Cardiac fibroblast (primary cell): ENCODE results near the gene CCDC24.
A peak's percentile ranks its signal among the peaks of the same experiment; 100 is the strongest.

ENCODE experiments used
- DNase-seq, 2 donors: peaks; one replicate each; pipeline versions ENCODE4 v3.0.0 to v3.0.0-alpha.2; 2010; ENCODE audit warnings: low read depth in 2 of 2
- H3K4me3 ChIP-seq, 2 donors: replicated peaks in 1 of 2; 1 replicate in 1 of 2; 2 replicates in 1 of 2; pipeline ENCODE4 v1.5.1; 2011; ENCODE audit warnings: low read depth in 2 of 2, low read length in 2 of 2, mild to moderate bottlenecking in 2 of 2, moderate library complexity in 1 of 2
- TF ChIP-seq, protein P1 (sequence below): IDR thresholded peaks from one replicate; pipeline ENCODE4 v1.5.1; 2011; ENCODE audit warnings: low read depth, mild to moderate bottlenecking, low read length, inconsistent platforms

CCDC24 gene

DNA sequence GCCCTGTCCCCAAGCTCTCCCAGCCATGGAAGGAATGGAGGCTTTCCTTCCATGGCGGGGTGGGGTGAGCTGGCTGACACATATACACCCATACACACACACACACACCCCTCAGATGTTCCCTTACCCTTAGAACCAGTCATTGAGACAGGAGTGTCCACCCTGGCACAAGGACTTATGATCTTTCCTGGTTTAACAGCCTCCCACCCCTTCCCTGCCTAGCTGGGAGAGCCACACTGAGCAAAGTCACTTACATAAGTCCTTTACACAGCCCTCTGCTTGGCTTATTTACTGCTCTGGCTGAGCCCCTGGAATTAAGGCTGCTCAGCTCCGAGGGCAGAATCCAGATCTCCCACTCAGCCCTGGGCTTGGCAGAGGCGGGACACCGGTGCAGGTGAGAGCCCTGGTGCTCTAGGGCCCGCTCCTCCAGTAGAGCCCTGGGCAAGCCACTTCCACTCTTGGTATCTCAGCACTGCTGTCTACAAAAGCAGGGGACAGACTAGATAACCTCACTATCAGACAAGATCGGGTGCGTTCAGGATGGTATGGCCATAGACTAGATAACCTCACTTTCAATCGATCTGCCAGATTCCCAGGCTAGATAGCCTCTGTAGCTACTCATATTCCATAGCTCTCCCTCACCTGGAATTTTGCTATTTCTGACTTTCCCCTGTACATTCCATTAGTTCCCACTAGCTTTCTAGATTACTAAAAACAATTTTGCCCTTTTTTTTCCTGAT, 23.1 kb downstream of the CCDC24 start:
- no peak overlapping the region for H3K4me3 ChIP-seq
- DNase-seq, result no peak
- TF ChIP-seq, protein P1, sequence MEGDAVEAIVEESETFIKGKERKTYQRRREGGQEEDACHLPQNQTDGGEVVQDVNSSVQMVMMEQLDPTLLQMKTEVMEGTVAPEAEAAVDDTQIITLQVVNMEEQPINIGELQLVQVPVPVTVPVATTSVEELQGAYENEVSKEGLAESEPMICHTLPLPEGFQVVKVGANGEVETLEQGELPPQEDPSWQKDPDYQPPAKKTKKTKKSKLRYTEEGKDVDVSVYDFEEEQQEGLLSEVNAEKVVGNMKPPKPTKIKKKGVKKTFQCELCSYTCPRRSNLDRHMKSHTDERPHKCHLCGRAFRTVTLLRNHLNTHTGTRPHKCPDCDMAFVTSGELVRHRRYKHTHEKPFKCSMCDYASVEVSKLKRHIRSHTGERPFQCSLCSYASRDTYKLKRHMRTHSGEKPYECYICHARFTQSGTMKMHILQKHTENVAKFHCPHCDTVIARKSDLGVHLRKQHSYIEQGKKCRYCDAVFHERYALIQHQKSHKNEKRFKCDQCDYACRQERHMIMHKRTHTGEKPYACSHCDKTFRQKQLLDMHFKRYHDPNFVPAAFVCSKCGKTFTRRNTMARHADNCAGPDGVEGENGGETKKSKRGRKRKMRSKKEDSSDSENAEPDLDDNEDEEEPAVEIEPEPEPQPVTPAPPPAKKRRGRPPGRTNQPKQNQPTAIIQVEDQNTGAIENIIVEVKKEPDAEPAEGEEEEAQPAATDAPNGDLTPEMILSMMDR, result no peak

DNA sequence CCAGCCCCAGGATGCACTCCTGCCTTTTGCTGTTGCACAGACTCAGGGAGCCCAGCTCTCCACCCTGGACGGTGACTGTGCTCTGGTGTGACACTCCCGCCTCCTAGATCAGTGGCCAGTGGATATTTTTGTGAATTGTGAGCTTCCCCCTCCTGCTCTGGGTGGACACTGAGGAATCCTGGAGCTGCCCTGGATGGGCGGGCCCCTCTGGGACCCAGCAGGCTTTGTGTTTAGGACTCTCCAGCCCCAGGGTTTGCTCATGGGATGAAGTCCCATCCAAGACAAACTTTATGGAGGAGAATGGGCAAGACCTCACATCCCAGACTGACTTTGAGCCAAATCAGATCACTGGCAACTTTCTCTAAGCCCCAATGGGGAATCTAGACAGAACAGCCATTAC, 23.8 kb downstream of the CCDC24 start:
- TF ChIP-seq, protein P1, result no peak
- peak in 1 of 2 donors; percentile 18 for DNase-seq
- no peak overlapping the region for H3K4me3 ChIP-seq

DNA sequence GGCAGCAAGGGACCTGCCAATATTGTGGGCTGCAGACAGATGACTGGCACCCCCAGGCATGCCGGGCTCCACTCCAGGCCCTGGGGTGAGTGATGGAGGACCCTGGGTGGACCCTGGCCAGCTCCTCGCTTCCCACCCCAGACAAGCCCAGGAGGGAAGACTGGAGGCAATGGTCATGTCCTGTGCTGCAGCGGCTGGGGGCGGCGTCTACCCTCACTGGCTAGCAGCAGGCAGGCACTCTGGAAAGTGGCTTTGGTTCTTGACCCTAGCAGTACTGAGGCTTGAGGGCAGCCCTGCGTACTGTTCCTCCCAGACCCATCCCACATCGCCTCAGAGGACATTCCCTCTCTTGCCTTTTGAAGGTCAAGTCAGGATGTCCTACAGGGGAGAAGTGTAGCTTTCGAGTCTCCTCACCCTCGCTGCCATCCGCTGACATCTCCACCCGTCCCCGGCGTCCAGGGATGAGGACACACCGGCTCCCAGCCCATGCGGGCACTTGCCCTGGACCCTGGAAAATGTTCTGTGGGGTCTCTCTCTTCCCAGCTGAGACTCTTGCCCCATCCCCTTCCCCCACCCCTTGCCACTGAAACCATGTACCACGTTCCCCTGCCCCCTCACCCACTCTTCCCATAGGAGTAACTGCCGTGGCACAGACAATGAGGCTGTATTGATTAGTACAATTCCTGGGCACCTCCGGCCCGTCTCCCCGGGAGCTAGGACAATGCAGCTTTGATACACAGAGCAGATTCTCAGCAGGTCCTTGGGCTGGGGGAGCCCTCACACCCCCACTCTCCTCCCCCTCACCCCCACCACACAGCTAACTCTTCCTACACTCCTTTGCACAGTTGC, 24.9 kb downstream of the CCDC24 start:
- H3K4me3 ChIP-seq, result no peak overlapping the region
- TF ChIP-seq, protein P1, result no peak
- no peak for DNase-seq

DNA sequence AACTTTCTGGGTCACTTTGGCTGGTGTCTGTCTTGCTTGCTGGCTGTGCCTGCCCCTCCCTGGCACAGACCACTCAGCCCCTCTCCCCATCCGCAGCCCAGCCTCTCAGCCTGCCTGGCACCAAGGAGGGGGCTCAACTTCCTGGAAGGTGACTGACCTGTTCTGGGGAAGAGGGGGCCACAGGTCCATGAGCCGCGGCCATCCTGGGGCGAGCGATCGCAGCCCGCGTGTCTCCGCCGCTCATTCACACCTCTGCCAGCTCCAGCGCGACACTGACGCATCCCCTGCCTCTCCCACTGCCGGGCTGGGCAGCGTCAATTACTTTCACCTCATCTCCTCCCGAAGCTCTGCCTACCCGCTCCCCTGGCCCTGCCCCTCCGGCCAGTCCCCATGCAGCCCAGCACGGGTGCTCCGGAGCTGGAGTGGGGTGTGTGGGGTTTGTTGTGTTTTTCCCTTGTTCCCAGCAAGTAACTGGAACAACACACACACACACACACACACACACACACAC, 25.5 kb downstream of the CCDC24 start:
- TF ChIP-seq, protein P1, result no peak
- no peak for DNase-seq
- H3K4me3 ChIP-seq, result no peak overlapping the region

DNA sequence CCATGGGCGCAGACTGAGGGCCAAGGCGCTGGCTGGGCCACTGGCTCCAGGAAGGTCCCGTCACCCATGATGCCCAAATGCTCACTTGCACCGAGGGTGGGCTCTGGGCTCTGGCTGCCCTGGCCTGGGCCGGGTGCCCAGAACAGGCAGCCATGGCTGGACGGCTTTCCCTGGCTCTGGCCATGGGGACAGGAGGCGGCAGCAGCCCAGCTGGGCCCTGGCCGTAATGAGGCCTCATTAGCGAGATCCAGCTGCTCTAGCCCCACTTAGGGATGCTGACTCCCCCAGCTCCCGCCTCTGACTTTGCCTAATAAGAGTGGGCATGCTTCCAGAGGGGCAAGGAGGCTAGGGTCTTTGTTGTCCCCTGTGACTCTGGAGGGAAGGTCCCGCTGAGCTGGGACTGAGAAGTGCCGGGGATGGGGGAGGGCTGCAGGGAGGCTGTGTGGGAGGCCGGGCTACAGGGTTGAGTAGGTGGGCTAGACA, 28.1 kb downstream of the CCDC24 start:
- no peak for DNase-seq

DNA sequence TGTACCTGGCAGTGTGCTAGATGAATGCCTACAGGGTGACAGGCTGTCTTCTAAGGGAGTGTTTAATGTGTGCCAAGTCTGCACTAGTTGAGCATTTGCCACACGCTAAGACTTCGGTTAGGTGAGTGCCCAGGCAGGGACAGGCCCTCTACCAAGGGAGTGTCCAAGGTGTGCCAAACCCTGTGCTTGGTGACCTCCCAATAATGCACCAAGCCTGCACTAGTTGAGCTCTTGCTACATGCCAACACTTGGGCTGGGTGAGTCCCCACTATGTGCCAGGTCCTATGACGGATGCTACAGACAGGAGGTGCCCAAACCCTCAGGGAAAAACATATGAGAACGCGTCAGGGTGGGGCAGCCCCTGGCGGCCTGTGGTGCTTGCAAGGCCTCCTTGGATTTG, 29.1 kb downstream of the CCDC24 start:
- no peak overlapping the region for H3K4me3 ChIP-seq
- TF ChIP-seq, protein P1, result no peak
- DNase-seq, result no peak

More for the DNA sequence above, 28.1 kb downstream of the CCDC24 start:
- TF ChIP-seq, protein P1, result no peak
- H3K4me3 ChIP-seq, result no peak overlapping the region
